ENCODE results near the gene SSBP4. TPM values are rescaled to one million over a fixed set of nuclear protein-coding genes. Genes with fewer than 3 reads are reported as not detected.

The SSBP4 gene
- total and polyA plus RNA-seq, 9 of the 15 experiments (the other 6 are each of a cell fraction or from before 2014, with no cell fraction given): 1.1 to 189 (median 39.0) TPM

DNA sequence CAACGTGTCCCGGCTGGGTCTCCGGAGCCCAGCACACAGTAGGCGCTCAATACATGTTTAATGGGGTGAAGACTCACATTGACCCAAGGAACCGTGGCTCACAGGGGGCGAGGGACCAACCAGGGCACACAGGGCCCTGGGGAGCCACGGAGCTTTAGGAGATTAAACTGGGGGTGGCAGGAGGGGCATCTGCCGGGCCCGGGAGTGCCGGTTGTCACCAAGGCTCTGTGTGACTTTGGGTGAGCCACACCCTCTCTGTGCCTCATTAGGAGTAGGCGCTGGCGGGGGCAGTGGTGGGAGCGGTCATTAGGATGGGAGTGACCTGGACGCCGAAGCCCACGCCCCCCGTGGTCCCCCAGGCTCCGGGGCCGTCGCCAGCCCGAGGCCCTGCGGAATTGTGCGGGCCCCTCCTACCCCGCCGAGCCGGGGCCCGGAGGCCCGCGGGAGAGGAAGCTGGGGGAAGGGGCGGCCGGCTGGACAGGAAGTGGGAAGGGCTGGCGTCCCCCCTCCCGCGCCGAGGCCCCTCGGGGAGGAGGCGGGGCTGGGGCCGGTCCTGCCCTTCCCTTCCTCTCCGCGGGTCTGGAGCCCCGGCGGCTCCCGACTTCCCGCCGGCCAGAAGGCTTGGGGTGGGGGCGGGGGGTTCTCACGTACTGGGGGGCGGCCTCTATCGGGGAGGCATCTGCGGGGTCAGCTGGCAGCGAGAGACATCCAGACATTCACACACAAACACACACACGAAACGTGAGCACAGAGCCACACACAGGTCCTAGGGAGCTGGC lies 1.8 kb upstream of the SSBP4 start (continued):
- TF ChIP-seq ZSCAN29 (IDR thresholded peaks at IDR 0.05) (no peak), TSC22D4 (tag; IDR thresholded peaks at IDR 0.05) (no peak), NR2C2 (CRISPR knock-in tag; IDR thresholded peaks at IDR 0.05) (no peak), NR2C2 (tag; IDR thresholded peaks at IDR 0.05) (no peak), PHTF2 (CRISPR knock-in tag; IDR thresholded peaks at IDR 0.05) (no peak), TAF7 (tag; IDR thresholded peaks at IDR 0.05) (no peak), MTA2 (IDR thresholded peaks at IDR 0.05; ENCODE audit: low read depth) (no peak), ZNF551 (CRISPR knock-in tag; IDR thresholded peaks at IDR 0.05) (no peak), CHD1 (IDR thresholded peaks at IDR 0.05; ENCODE audit: low read length) (peak; percentile 37), ZNF282 (CRISPR knock-in tag; IDR thresholded peaks at IDR 0.05) (no peak), SMC3 (conservative IDR thresholded peaks at IDR 0.05; ENCODE audit: insufficient read depth, low read depth, low read length) (no peak), HMG20B (CRISPR knock-in tag; IDR thresholded peaks at IDR 0.05) (no peak), ZNF561 (CRISPR knock-in tag; conservative IDR thresholded peaks at IDR 0.05) (no peak), YBX1 (IDR thresholded peaks at IDR 0.05) (no peak)
- TF ChIP-seq, protein P1, sequence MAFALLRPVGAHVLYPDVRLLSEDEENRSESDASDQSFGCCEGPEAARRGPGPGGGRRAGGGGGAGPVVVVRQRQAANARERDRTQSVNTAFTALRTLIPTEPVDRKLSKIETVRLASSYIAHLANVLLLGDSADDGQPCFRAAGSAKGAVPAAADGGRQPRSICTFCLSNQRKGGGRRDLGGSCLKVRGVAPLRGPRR (CRISPR knock-in tag; IDR thresholded peaks at IDR 0.05): no peak
- TF ChIP-seq, protein P2, sequence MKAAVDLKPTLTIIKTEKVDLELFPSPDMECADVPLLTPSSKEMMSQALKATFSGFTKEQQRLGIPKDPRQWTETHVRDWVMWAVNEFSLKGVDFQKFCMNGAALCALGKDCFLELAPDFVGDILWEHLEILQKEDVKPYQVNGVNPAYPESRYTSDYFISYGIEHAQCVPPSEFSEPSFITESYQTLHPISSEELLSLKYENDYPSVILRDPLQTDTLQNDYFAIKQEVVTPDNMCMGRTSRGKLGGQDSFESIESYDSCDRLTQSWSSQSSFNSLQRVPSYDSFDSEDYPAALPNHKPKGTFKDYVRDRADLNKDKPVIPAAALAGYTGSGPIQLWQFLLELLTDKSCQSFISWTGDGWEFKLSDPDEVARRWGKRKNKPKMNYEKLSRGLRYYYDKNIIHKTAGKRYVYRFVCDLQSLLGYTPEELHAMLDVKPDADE (conservative IDR thresholded peaks at IDR 0.05; ENCODE audit: control insufficient read depth, low read depth, low read length): peak; percentile 91
- TF ChIP-seq, protein P3, sequence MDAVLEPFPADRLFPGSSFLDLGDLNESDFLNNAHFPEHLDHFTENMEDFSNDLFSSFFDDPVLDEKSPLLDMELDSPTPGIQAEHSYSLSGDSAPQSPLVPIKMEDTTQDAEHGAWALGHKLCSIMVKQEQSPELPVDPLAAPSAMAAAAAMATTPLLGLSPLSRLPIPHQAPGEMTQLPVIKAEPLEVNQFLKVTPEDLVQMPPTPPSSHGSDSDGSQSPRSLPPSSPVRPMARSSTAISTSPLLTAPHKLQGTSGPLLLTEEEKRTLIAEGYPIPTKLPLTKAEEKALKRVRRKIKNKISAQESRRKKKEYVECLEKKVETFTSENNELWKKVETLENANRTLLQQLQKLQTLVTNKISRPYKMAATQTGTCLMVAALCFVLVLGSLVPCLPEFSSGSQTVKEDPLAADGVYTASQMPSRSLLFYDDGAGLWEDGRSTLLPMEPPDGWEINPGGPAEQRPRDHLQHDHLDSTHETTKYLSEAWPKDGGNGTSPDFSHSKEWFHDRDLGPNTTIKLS (IDR thresholded peaks at IDR 0.05; ENCODE audit: borderline replicate concordance, low read depth): peak; percentile 69; the same call in 1 of the 2 replicates
- TF ChIP-seq, protein P4, sequence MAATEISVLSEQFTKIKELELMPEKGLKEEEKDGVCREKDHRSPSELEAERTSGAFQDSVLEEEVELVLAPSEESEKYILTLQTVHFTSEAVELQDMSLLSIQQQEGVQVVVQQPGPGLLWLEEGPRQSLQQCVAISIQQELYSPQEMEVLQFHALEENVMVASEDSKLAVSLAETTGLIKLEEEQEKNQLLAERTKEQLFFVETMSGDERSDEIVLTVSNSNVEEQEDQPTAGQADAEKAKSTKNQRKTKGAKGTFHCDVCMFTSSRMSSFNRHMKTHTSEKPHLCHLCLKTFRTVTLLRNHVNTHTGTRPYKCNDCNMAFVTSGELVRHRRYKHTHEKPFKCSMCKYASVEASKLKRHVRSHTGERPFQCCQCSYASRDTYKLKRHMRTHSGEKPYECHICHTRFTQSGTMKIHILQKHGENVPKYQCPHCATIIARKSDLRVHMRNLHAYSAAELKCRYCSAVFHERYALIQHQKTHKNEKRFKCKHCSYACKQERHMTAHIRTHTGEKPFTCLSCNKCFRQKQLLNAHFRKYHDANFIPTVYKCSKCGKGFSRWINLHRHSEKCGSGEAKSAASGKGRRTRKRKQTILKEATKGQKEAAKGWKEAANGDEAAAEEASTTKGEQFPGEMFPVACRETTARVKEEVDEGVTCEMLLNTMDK (IDR thresholded peaks at IDR 0.05; ENCODE audit: borderline replicate concordance, insufficient read depth, low read depth, low read length, poor library complexity, severe bottlenecking): no peak
- TF ChIP-seq, protein P5, sequence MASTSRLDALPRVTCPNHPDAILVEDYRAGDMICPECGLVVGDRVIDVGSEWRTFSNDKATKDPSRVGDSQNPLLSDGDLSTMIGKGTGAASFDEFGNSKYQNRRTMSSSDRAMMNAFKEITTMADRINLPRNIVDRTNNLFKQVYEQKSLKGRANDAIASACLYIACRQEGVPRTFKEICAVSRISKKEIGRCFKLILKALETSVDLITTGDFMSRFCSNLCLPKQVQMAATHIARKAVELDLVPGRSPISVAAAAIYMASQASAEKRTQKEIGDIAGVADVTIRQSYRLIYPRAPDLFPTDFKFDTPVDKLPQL (IDR thresholded peaks at IDR 0.05; ENCODE audit: extremely low read depth, insufficient read length): no peak
- TF ChIP-seq, protein P6, sequence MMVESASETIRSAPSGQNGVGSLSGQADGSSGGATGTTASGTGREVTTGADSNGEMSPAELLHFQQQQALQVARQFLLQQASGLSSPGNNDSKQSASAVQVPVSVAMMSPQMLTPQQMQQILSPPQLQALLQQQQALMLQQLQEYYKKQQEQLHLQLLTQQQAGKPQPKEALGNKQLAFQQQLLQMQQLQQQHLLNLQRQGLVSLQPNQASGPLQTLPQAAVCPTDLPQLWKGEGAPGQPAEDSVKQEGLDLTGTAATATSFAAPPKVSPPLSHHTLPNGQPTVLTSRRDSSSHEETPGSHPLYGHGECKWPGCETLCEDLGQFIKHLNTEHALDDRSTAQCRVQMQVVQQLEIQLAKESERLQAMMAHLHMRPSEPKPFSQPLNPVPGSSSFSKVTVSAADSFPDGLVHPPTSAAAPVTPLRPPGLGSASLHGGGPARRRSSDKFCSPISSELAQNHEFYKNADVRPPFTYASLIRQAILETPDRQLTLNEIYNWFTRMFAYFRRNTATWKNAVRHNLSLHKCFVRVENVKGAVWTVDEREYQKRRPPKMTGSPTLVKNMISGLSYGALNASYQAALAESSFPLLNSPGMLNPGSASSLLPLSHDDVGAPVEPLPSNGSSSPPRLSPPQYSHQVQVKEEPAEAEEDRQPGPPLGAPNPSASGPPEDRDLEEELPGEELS (CRISPR knock-in tag; IDR thresholded peaks at IDR 0.05; ENCODE audit: borderline replicate concordance): no peak

Data from K562 (cell line).